Right lobe of liver (tissue), 4 donors: ENCODE data around the gene B4GALT6.

Experiments
- POLR2A ChIP-seq: fragments of 450-650 bp; IDR thresholded peaks from one replicate; pipeline ENCODE4 v1.6.1; 2017; ENCODE audit warnings: antibody characterized with exemption, mild to moderate bottlenecking
- TF ChIP-seq, protein P1 (sequence below), 4 donors: fragments of 200-600 bp in 3 of 4; fragments of 450-650 bp in 1 of 4; IDR thresholded peaks; one replicate each; pipeline versions ENCODE4 v1.5.1 to v1.8.0; 2016 to 2022; ENCODE audit warnings: antibody characterized with exemption in 4 of 4, mild to moderate bottlenecking in 2 of 4
- donor health status: DM: no; HTN: no; CAD: no.
- donor health status: DM: no; HTN: no; CAD: no.
- donor health status: DM: no; HTN: yes; CAD: no.

GRCh38 chr18:31648966-31649429 lies 35.4 kb downstream of the B4GALT6 start:
- no peak for TF ChIP-seq POLR2A
- TF ChIP-seq, protein P1, sequence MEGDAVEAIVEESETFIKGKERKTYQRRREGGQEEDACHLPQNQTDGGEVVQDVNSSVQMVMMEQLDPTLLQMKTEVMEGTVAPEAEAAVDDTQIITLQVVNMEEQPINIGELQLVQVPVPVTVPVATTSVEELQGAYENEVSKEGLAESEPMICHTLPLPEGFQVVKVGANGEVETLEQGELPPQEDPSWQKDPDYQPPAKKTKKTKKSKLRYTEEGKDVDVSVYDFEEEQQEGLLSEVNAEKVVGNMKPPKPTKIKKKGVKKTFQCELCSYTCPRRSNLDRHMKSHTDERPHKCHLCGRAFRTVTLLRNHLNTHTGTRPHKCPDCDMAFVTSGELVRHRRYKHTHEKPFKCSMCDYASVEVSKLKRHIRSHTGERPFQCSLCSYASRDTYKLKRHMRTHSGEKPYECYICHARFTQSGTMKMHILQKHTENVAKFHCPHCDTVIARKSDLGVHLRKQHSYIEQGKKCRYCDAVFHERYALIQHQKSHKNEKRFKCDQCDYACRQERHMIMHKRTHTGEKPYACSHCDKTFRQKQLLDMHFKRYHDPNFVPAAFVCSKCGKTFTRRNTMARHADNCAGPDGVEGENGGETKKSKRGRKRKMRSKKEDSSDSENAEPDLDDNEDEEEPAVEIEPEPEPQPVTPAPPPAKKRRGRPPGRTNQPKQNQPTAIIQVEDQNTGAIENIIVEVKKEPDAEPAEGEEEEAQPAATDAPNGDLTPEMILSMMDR (IDR thresholded peaks at IDR 0.05) = no peak
